Loucy (cell line): ENCODE measurements around the gene MUC16.

ENCODE experiments used
- H2AFZ ChIP-seq: fragments of 200-600 bp; sonication (generic); 2 replicates; pipeline ENCODE4 v1.6.0; 2016; ENCODE audit warnings: antibody characterized with exemption, mild to moderate bottlenecking, low read length, moderate library complexity
- H3F3A ChIP-seq: fragments of 200-600 bp; 2 replicates; pipeline ENCODE4 v1.6.0; 2016; ENCODE audit warnings: antibody characterized with exemption, low read depth, mild to moderate bottlenecking
- H3K27me3 ChIP-seq: fragments of 200-600 bp; sonication (generic); 2 replicates; pipeline ENCODE4 v1.6.1; 2014; ENCODE audit warnings: low read length, mild to moderate bottlenecking; ENCODE audit not compliant: insufficient read depth, poor library complexity, severe bottlenecking
- H3K36me3 ChIP-seq: fragments of 200-600 bp; sonication (generic); 2 replicates; pipeline ENCODE4 v1.6.1; 2016; ENCODE audit warnings: low read length; ENCODE audit not compliant: insufficient read depth
- H3K4me1 ChIP-seq: fragments of 200-600 bp; sonication (generic); 2 replicates; pipeline ENCODE4 v1.5.1; 2014; ENCODE audit warnings: low read length, mild to moderate bottlenecking; ENCODE audit not compliant: insufficient read depth, poor library complexity, severe bottlenecking
- H3K4me2 ChIP-seq: fragments of 200-600 bp; sonication (generic); 2 replicates; pipeline ENCODE4 v1.6.0; 2014; ENCODE audit warnings: antibody characterized with exemption, low read length, low read depth, mild to moderate bottlenecking; ENCODE audit not compliant: poor library complexity, severe bottlenecking
- H3K4me3 ChIP-seq: fragments of 200-600 bp; sonication (generic); 2 replicates; pipeline ENCODE4 v1.5.1; 2014; ENCODE audit warnings: low read length, mild to moderate bottlenecking, mixed read lengths; ENCODE audit not compliant: poor library complexity, severe bottlenecking
- H3K79me2 ChIP-seq: fragments of 200-600 bp; sonication (generic); 2 replicates; pipeline ENCODE4 v1.6.1; 2014; ENCODE audit warnings: low read length; ENCODE audit not compliant: insufficient read depth
- H3K9ac ChIP-seq: fragments of 200-600 bp; sonication (generic); 2 replicates; pipeline ENCODE4 v1.6.0; 2014; ENCODE audit warnings: mild to moderate bottlenecking, low read depth, low read length, moderate library complexity; ENCODE audit not compliant: poor library complexity, severe bottlenecking
- H3K9me2 ChIP-seq: fragments of 200-600 bp; sonication (generic); replicated peaks from 2 replicates; pipeline ENCODE4 v1.6.1; 2016; ENCODE audit warnings: low read depth, low read length, mixed read lengths
- H3K9me3 ChIP-seq: fragments of 200-600 bp; sonication (generic); 2 replicates; pipeline ENCODE4 v1.6.1; 2014; ENCODE audit warnings: mild to moderate bottlenecking, antibody characterized with exemption, low read length, low read depth; ENCODE audit not compliant: insufficient read depth
- H4K20me1 ChIP-seq: fragments of 200-600 bp; sonication (generic); 2 replicates; pipeline ENCODE4 v1.6.0; 2014; ENCODE audit warnings: antibody characterized with exemption, low read length, mild to moderate bottlenecking; ENCODE audit not compliant: insufficient read depth, poor library complexity, severe bottlenecking
- EZH2phosphoT487 ChIP-seq: fragments of 200-600 bp; IDR thresholded peaks from 2 replicates; pipeline ENCODE4 v1.6.1; 2018; ENCODE audit warnings: antibody characterized with exemption, mild to moderate bottlenecking, moderate library complexity, borderline replicate concordance
- TF ChIP-seq, protein P1 (sequence below): fragments of 200-600 bp; sonication (generic); conservative IDR thresholded peaks from 2 replicates; pipeline ENCODE4 v1.5.1; 2014; ENCODE audit warnings: mild to moderate bottlenecking, antibody characterized with exemption, low read length

Gene MUC16

GRCh38 chr19:8973501-8974091 lies 36.6 kb downstream of the MUC16 start:
- Histone ChIP-seq H3K27me3 (no peaks in the 10 kb centered on the region), H3K36me3 (no peaks in the 10 kb centered on the region), H4K20me1 (no peaks in the 10 kb centered on the region), H3K79me2 (no peaks in the 10 kb centered on the region), H3K4me2 (no peak overlapping the region), H3K9ac (no peak overlapping the region), H3K4me1 (no peaks in the 10 kb centered on the region), H3K9me3 (no peaks in the 10 kb centered on the region; the same call in 1 of the 2 replicates), H2AFZ (no peak overlapping the region), H3K4me3 (no peak overlapping the region), H3F3A (no peaks in the 10 kb centered on the region), H3K9me2 (no peaks in the 10 kb centered on the region)
- TF ChIP-seq, protein P1, sequence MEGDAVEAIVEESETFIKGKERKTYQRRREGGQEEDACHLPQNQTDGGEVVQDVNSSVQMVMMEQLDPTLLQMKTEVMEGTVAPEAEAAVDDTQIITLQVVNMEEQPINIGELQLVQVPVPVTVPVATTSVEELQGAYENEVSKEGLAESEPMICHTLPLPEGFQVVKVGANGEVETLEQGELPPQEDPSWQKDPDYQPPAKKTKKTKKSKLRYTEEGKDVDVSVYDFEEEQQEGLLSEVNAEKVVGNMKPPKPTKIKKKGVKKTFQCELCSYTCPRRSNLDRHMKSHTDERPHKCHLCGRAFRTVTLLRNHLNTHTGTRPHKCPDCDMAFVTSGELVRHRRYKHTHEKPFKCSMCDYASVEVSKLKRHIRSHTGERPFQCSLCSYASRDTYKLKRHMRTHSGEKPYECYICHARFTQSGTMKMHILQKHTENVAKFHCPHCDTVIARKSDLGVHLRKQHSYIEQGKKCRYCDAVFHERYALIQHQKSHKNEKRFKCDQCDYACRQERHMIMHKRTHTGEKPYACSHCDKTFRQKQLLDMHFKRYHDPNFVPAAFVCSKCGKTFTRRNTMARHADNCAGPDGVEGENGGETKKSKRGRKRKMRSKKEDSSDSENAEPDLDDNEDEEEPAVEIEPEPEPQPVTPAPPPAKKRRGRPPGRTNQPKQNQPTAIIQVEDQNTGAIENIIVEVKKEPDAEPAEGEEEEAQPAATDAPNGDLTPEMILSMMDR: no peak
- TF ChIP-seq EZH2phosphoT487: no peak

DNA sequence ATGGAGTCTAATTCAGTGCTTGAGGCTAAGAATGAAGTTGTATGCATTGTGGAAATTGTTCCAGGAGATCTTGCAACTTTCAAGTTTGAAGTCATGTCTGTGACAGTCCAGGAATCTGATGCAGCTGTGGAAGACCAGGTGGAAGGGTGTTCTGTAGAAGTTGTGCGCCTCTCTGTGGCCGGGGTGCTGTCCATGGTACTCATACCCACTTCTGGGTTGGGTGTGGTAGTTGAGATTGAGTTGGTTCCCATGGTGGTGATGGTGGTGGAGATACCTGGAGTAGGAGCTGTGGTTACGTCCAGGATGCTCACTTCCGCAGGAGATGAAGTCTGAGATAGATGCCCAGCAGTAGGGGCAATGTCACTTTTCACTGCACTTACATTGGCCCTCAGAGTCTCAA lies 44.3 kb downstream of the MUC16 start:
- Histone ChIP-seq H3F3A (no peaks in the 10 kb centered on the region), H3K27me3 (no peaks in the 10 kb centered on the region), H3K4me1 (no peaks in the 10 kb centered on the region), H2AFZ (no peak overlapping the region), H3K4me2 (no peak overlapping the region), H3K9me3 (no peaks in the 10 kb centered on the region; the same call in 1 of the 2 replicates), H3K36me3 (no peaks in the 10 kb centered on the region), H4K20me1 (no peaks in the 10 kb centered on the region), H3K9me2 (no peaks in the 10 kb centered on the region), H3K79me2 (no peaks in the 10 kb centered on the region), H3K9ac (no peak overlapping the region), H3K4me3 (no peak overlapping the region)
- TF ChIP-seq EZH2phosphoT487: no peak
- TF ChIP-seq, protein P1: no peak
